GM12878 (cell line): ENCODE data around the gene TNIP2. TPM values are rescaled to one million over a fixed set of nuclear protein-coding genes. Genes with fewer than 3 reads are reported as not detected.

Source experiments
- ATAC-seq: fragments of 200-7000 bp; cut with Tn5 transposase; 3 replicates; pipeline ENCODE4 v1.9.1; 2020; ENCODE audit warnings: mild to moderate bottlenecking, moderate library complexity
- BruUV-seq: library from RNA; stranded (reverse); fragments of 400-500 nt; replicated peaks from 2 replicates; lab custom pipeline; 2021; lab: Mats Ljungman, UMichigan
- CTCF ChIA-PET: fragments of 300-600 bp; sonication (Branson Sonifier 250); formaldehyde crosslinking; extraction: SDS; loops from one replicate; lab custom pipeline; 2021; ENCODE audit warnings: inconsistent platforms; lab: Yijun Ruan, JAX
- POLR2A ChIA-PET: fragments of 350-600 bp; formaldehyde crosslinking; extraction: SDS; loops from one replicate; lab custom pipeline; 2021; ENCODE audit warnings: inconsistent platforms; lab: Charles Lee
- RAD21 ChIA-PET: fragments of 300-600 bp; sonication (Branson Sonifier 250); formaldehyde crosslinking; loops from one replicate; lab custom pipeline; 2023; ENCODE audit warnings: antibody characterized with exemption; ENCODE audit not compliant: unreplicated experiment; lab: Charles Lee
- SMC1A ChIA-PET: fragments of 300-600 bp; sonication (Branson Sonifier 250); formaldehyde crosslinking; loops from one replicate; lab custom pipeline; 2023; ENCODE audit not compliant: unreplicated experiment, uncharacterized antibody; lab: Charles Lee
- DNase-seq: peaks from one replicate; pipeline ENCODE4 v3.0.0-alpha.2; 2011; ENCODE audit warnings: low read depth, low spot score
- FAIRE-seq: peaks from 3 replicates; lab custom pipeline; 2011; peaks lifted over from hg19 to GRCh38; lab: Jason Lieb, UNC
- H2AFZ ChIP-seq: 2 replicates; pipeline ENCODE4 v1.6.0; 2011; ENCODE audit warnings: low read depth, low read length, control low read depth; ENCODE audit not compliant: control insufficient read depth
- H3K27ac ChIP-seq: 2 replicates; pipeline ENCODE4 v1.5.1; 2011; ENCODE audit warnings: control low read depth; ENCODE audit not compliant: control insufficient read depth, insufficient read depth
- H3K27me3 ChIP-seq, 2 experiments: replicated peaks in 1 of 2; 2 replicates each; pipeline versions ENCODE4 v1.6.0 to v1.6.1; 2011; ENCODE audit warnings: low read length in 1 of 2; ENCODE audit not compliant: control insufficient read depth in 2 of 2, insufficient read depth in 2 of 2
- H3K36me3 ChIP-seq, 2 experiments: 2 replicates each; pipeline ENCODE4 v1.5.1; 2011; ENCODE audit warnings: low read length in 1 of 2; ENCODE audit not compliant: control insufficient read depth in 2 of 2, insufficient read depth in 2 of 2
- H3K4me1 ChIP-seq: 2 replicates; pipeline ENCODE4 v1.6.1; 2011; ENCODE audit warnings: mild to moderate bottlenecking, low read length, moderate library complexity, mixed read lengths; ENCODE audit not compliant: control insufficient read depth, insufficient read depth
- H3K4me2 ChIP-seq: 2 replicates; pipeline ENCODE4 v1.6.0; 2011; ENCODE audit warnings: control low read depth; ENCODE audit not compliant: control insufficient read depth, insufficient read depth
- H3K4me3 ChIP-seq: fragments of 200-600 bp; sonication (generic); 2 replicates; pipeline ENCODE4 v1.5.1; 2016
- H3K79me2 ChIP-seq: 2 replicates; pipeline ENCODE4 v1.6.0; 2011; ENCODE audit warnings: low read length; ENCODE audit not compliant: control insufficient read depth, insufficient read depth
- H3K9ac ChIP-seq: 2 replicates; pipeline ENCODE4 v1.8.0; 2011; ENCODE audit warnings: low read length, control low read depth, mixed read lengths; ENCODE audit not compliant: control insufficient read depth, insufficient read depth
- H3K9me3 ChIP-seq: replicated peaks from 3 replicates; pipeline ENCODE4 v1.5.1; 2011; ENCODE audit warnings: mild to moderate bottlenecking, low read length; ENCODE audit not compliant: control insufficient read depth, insufficient read depth
- H4K20me1 ChIP-seq: 2 replicates; pipeline ENCODE4 v1.6.0; 2011; ENCODE audit not compliant: control insufficient read depth, insufficient read depth
- BCL11A ChIP-seq: IDR thresholded peaks from 2 replicates; pipeline ENCODE4 v1.6.1; 2011; ENCODE audit warnings: low read depth, low read length
- FOXM1 ChIP-seq: IDR thresholded peaks from 2 replicates; pipeline ENCODE4 v1.6.1; 2012; ENCODE audit warnings: low read depth, mild to moderate bottlenecking, inconsistent platforms, low read length, moderate library complexity
- KLF5 ChIP-seq: fragments of 450-650 bp; IDR thresholded peaks from 2 replicates; pipeline ENCODE4 v1.6.1; 2014; ENCODE audit warnings: mild to moderate bottlenecking; ENCODE audit not compliant: partially characterized antibody
- MYC ChIP-seq: IDR thresholded peaks from 2 replicates; pipeline ENCODE4 v1.6.1; 2011; ENCODE audit warnings: mild to moderate bottlenecking, low read length, moderate library complexity, inconsistent platforms; ENCODE audit not compliant: insufficient read depth, insufficient replicate concordance, insufficient read length, severe bottlenecking
- NFXL1 ChIP-seq: fragments of 450-650 bp; IDR thresholded peaks from 2 replicates; pipeline ENCODE4 v1.6.1; 2017; ENCODE audit warnings: antibody characterized with exemption, mild to moderate bottlenecking, borderline replicate concordance
- PAX8 ChIP-seq: fragments of 450-650 bp; IDR thresholded peaks from 2 replicates; pipeline ENCODE4 v1.6.1; 2017; ENCODE audit warnings: mild to moderate bottlenecking, moderate library complexity
- RCOR1 ChIP-seq: conservative IDR thresholded peaks from 2 replicates; pipeline ENCODE4 v1.6.1; 2012; ENCODE audit warnings: low read depth, low read length, improper control_type of control experiment
- SIN3A ChIP-seq: IDR thresholded peaks from 2 replicates; pipeline ENCODE4 v1.6.1; 2012; ENCODE audit warnings: low read depth, low read length, improper control_type of control experiment
- SMC3 ChIP-seq: IDR thresholded peaks from 2 replicates; pipeline ENCODE4 v1.6.1; 2011; ENCODE audit warnings: low read length, improper control_type of control experiment, borderline replicate concordance
- WGBS: methylation state at CpG from one replicate; pipeline ENCODE4 v1.1.6; 2016; ENCODE audit warnings: low lambda C conversion rate; ENCODE audit not compliant: insufficient replicate concordance, insufficient coverage; ENCODE audit errors: missing lambda C conversion rate; 5-methylcytosine and 5-hydroxymethylcytosine counted together
- in situ Hi-C: fragments of 300-500 bp; cut with MboI; formaldehyde crosslinking; loops from 9 replicates; pipeline ENCODE4 v1.14.3; 2018; ENCODE audit warnings: mixed read lengths
- intact Hi-C: fragments of 100-400 bp; cut with micrococcal nuclease; formaldehyde crosslinking; loops from one replicate; pipeline ENCODE4 v1.14.2; 2022; ENCODE audit not compliant: unreplicated experiment
- polyA plus RNA-seq, 11 experiments: library from polyadenylated mRNA; depleted of rRNA in 4 of 11; unstranded in 6 of 11; stranded (reverse) in 5 of 11; fragments of >200 nt; fragmentation: Nextera tagmentation in 4 of 11; fragmentation: Illumina TruSeq in 1 of 11; extraction: Ambion mirVana in 4 of 11; extraction: Trizol in 1 of 11; gene quantifications; 1 replicate in 1 of 11; 2 replicates in 10 of 11; pipeline versions ENCODE4 v1.2.1 to v1.2.3, GENCODE V29; 2011 to 2016; ENCODE audit warnings: inconsistent platforms in 2 of 11, missing spikeins in 2 of 11, low read depth in 1 of 11
- total RNA-seq, 4 experiments: library from RNA; depleted of rRNA in 3 of 4; stranded (reverse); fragments of >200 nt in 3 of 4; fragmentation: Illumina TruSeq in 1 of 4; extraction: Trizol in 1 of 4; gene quantifications; 2 replicates each; pipeline versions ENCODE4 v1.2.1 to v1.2.3, GENCODE V29; 2013 to 2021
- TF ChIP-seq, protein P1 (sequence below): fragments of 150-350 bp; IDR thresholded peaks from 2 replicates; pipeline ENCODE4 v1.6.1; 2014; ENCODE audit warnings: mild to moderate bottlenecking, low read depth, low read length
- TF ChIP-seq, protein P2 (sequence below): IDR thresholded peaks from 2 replicates; pipeline ENCODE4 v1.6.1; 2011; ENCODE audit warnings: mild to moderate bottlenecking, low read depth, low read length, moderate library complexity; ENCODE audit not compliant: insufficient replicate concordance
- TF ChIP-seq, protein P3 (sequence below): fragments of 450-650 bp; IDR thresholded peaks from 2 replicates; pipeline ENCODE4 v1.6.1; 2017; ENCODE audit warnings: low read depth, mild to moderate bottlenecking, moderate library complexity
- TF ChIP-seq, protein P4 (sequence below): fragments of 450-650 bp; IDR thresholded peaks from 2 replicates; pipeline ENCODE4 v1.6.1; 2017; ENCODE audit warnings: borderline replicate concordance

The TNIP2 gene
- total and polyA plus RNA-seq, 10 of the 15 experiments (the other 5 are each of a cell fraction or from before 2014, with no cell fraction given), result 1.4 to 64.9 (median 45.5) TPM

DNA sequence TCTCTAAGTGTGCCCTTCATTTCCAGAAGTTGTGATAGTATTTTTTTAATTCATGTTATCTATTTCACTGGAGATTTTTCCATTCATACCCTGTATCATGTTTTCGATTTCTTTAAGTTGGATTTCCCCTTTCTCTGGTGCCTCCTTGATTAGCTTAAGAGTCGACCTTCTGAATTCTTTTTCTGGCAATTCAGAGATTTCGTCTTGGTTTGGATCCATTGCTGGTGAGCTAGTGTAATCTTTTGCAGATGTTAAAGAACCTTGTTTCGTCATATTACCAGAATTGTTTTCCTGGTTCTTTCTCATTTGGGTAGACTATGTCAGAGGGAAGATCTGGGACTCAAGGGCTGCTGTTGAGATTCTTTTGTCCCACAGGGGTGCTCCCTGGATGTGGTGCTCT lies 27.7 kb upstream of the TNIP2 start:
- no peak overlapping the region for H3K27ac ChIP-seq
- in situ Hi-C loops (no loop called here), intact Hi-C loops (no loop called here)
- 58% methylated on average over 4 of the region's 4 CpGs for WGBS
- POLR2A ChIA-PET, result no interaction called here
- TF ChIP-seq, protein P1, sequence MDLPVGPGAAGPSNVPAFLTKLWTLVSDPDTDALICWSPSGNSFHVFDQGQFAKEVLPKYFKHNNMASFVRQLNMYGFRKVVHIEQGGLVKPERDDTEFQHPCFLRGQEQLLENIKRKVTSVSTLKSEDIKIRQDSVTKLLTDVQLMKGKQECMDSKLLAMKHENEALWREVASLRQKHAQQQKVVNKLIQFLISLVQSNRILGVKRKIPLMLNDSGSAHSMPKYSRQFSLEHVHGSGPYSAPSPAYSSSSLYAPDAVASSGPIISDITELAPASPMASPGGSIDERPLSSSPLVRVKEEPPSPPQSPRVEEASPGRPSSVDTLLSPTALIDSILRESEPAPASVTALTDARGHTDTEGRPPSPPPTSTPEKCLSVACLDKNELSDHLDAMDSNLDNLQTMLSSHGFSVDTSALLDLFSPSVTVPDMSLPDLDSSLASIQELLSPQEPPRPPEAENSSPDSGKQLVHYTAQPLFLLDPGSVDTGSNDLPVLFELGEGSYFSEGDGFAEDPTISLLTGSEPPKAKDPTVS, result no peak
- TF ChIP-seq SMC3 (no peak), NFXL1 (no peak), PAX8 (no peak), RCOR1 (no peak), FOXM1 (no peak), KLF5 (no peak), MYC (no peak), BCL11A (no peak), SIN3A (no peak)
- TF ChIP-seq, protein P2, sequence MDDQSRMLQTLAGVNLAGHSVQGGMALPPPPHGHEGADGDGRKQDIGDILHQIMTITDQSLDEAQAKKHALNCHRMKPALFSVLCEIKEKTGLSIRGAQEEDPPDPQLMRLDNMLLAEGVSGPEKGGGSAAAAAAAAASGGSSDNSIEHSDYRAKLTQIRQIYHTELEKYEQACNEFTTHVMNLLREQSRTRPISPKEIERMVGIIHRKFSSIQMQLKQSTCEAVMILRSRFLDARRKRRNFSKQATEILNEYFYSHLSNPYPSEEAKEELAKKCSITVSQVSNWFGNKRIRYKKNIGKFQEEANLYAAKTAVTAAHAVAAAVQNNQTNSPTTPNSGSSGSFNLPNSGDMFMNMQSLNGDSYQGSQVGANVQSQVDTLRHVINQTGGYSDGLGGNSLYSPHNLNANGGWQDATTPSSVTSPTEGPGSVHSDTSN, result no peak
- TF ChIP-seq, protein P3, sequence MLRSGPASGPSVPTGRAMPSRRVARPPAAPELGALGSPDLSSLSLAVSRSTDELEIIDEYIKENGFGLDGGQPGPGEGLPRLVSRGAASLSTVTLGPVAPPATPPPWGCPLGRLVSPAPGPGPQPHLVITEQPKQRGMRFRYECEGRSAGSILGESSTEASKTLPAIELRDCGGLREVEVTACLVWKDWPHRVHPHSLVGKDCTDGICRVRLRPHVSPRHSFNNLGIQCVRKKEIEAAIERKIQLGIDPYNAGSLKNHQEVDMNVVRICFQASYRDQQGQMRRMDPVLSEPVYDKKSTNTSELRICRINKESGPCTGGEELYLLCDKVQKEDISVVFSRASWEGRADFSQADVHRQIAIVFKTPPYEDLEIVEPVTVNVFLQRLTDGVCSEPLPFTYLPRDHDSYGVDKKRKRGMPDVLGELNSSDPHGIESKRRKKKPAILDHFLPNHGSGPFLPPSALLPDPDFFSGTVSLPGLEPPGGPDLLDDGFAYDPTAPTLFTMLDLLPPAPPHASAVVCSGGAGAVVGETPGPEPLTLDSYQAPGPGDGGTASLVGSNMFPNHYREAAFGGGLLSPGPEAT, result no peak
- TF ChIP-seq, protein P4, sequence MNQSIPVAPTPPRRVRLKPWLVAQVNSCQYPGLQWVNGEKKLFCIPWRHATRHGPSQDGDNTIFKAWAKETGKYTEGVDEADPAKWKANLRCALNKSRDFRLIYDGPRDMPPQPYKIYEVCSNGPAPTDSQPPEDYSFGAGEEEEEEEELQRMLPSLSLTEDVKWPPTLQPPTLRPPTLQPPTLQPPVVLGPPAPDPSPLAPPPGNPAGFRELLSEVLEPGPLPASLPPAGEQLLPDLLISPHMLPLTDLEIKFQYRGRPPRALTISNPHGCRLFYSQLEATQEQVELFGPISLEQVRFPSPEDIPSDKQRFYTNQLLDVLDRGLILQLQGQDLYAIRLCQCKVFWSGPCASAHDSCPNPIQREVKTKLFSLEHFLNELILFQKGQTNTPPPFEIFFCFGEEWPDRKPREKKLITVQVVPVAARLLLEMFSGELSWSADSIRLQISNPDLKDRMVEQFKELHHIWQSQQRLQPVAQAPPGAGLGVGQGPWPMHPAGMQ, result no peak
- no peaks in the 10 kb centered on the region for H3K36me3 ChIP-seq
- FAIRE-seq (no peak), DNase-seq (no peak), ATAC-seq (no peak)
- BruUV-seq, result no TSS peak
- H3K4me3 ChIP-seq, result no peak overlapping the region
- no peak overlapping the region for H3K9ac ChIP-seq
- H3K4me2 ChIP-seq, result no peak overlapping the region
- RAD21 ChIA-PET, result no interaction called here
- H3K27me3 ChIP-seq, result no peaks in the 10 kb centered on the region
- CTCF ChIA-PET, result interaction anchor here (1.0 to 1.2 kb wide), 3 partner anchors 16 to 178 kb away, joined by 3 read pairs; no protein-coding TSS in a partner anchor
- H3K4me1 ChIP-seq, result peaks cover 33% of the 10 kb centered on the region
- H3K9me3 ChIP-seq, result peaks cover 10% of the 10 kb centered on the region; the same call in 2 of the 3 replicates
- no peak overlapping the region for H2AFZ ChIP-seq
- H4K20me1 ChIP-seq, result no peaks in the 10 kb centered on the region
- no peaks in the 10 kb centered on the region for H3K79me2 ChIP-seq
- SMC1A ChIA-PET, result interaction anchor here (0.9 to 1.5 kb wide), 4 partner anchors 13 to 153 kb away, joined by 4 to 6 read pairs (median 4); no protein-coding TSS in a partner anchor
